Measurements from ENCODE around the gene JARID2.

- no peak for TF ChIP-seq CTCF (IDR thresholded peaks at IDR 0.05; ENCODE audit: insufficient read depth, low read depth, low read length)
- no peak for TF ChIP-seq EZH2 (IDR thresholded peaks at IDR 0.05; ENCODE audit: insufficient read depth, low read length)
Measured at GRCh38 chr6:15490242-15491100, 244.6 kb downstream of the JARID2 start.
